ENCODE data around the gene FOXK2. TPM values are rescaled to one million over a fixed set of nuclear protein-coding genes. Genes with fewer than 3 reads are reported as not detected.
"Not testable (repeated sequence)": the region's sequence is repeated elsewhere in the genome, so short reads cannot be mapped to it uniquely, and the experiment has no call there.

FOXK2 gene
- total and polyA plus RNA-seq, 2 donors (not counting 3 experiments of a cell fraction or from before 2014, with no cell fraction given) = 33.4 to 79.3 TPM

DNA sequence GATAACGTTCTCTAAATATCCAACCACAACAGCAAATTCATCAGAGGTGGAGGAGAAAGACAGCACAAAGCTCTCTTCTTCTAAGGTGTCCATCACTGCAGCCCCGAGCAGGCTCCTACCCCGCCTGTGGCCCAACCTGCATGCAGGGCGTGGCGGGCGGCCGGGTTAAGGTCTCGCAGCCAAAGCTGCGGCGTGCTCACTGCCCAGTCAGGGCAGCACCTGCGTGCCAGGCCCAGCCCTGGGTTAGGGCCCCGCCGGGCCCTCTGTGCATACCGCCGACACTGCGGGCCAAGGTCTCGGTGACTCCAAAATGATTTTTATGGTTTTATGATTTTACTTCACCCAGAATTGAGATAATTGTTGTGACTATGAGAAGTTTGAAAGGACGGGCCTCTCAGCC lies 57.8 kb downstream of the FOXK2 start:
- intact Hi-C loops (cut with micrococcal nuclease) = no loop called here
- CTCF ChIA-PET = no interaction called here
- no peak overlapping the region for H3K27ac ChIP-seq (ENCODE audit: insufficient read depth, low read depth, low read length)
- no peak overlapping the region for H3K4me2 ChIP-seq (ENCODE audit: insufficient read depth, low read length)
- H3K27me3 ChIP-seq (ENCODE audit: control insufficient read depth in 2 of 2, insufficient read depth in 2 of 2, low read length in 2 of 2) = no peaks in the 10 kb centered on the region
- POLR2A ChIA-PET = no interaction called here
- peaks cover 4 to 25% of the 10 kb centered on the region in 2 experiments for H3K36me3 ChIP-seq (ENCODE audit: control insufficient read depth in 2 of 2, extremely low read depth in 1 of 2, insufficient read depth in 2 of 2, low read length in 2 of 2)
- no peak overlapping the region for H3K9ac ChIP-seq (replicated peaks; ENCODE audit: extremely low read depth, insufficient read depth, low read length)
- no peaks in the 10 kb centered on the region for H3K4me1 ChIP-seq (ENCODE audit: control insufficient read depth, extremely low read depth, insufficient read depth, low read length)
- no TSS peak for BruUV-seq (replicated peaks)
- H4K20me1 ChIP-seq (replicated peaks; ENCODE audit: control insufficient read depth, extremely low read depth, insufficient read depth, low read length) = no peaks in the 10 kb centered on the region
- peaks cover 7% of the 10 kb centered on the region for H3K79me2 ChIP-seq (ENCODE audit: control insufficient read depth, insufficient read depth, low read length)
- DNase-seq (ENCODE audit: low read depth, low spot score) (no peak), FAIRE-seq (no peak)
- H3K9me3 ChIP-seq (replicated peaks; ENCODE audit: control insufficient read depth, insufficient read depth, low read length) = no peaks in the 10 kb centered on the region
- no peaks in the 10 kb centered on the region for H3K9me1 ChIP-seq (replicated peaks; ENCODE audit: control insufficient read depth, extremely low read depth, insufficient read depth, low read length)
- no peak overlapping the region for H2AFZ ChIP-seq (ENCODE audit: low read depth, low read length)
- H3K4me3 ChIP-seq (replicated peaks in 1 of 3; ENCODE audit: insufficient read depth in 1 of 3, low read depth in 1 of 3, low read length in 3 of 3) = no peak overlapping the region
- dilution Hi-C loops (cut with MboI; ENCODE audit: extremely low pct_ligation_motif_present, low sequenced_read_pairs) = no loop called here
- TF ChIP-seq MYC (IDR thresholded peaks at IDR 0.05; ENCODE audit: low read depth, low read length) = no peak
- TF ChIP-seq EZH2 (IDR thresholded peaks at IDR 0.05; ENCODE audit: borderline replicate concordance, low read depth, low read length, severe bottlenecking) = no peak
- TF ChIP-seq, protein P1, sequence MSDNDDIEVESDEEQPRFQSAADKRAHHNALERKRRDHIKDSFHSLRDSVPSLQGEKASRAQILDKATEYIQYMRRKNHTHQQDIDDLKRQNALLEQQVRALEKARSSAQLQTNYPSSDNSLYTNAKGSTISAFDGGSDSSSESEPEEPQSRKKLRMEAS (IDR thresholded peaks at IDR 0.05; ENCODE audit: insufficient read depth, insufficient read length) = no peak
- TF ChIP-seq, protein P2, sequence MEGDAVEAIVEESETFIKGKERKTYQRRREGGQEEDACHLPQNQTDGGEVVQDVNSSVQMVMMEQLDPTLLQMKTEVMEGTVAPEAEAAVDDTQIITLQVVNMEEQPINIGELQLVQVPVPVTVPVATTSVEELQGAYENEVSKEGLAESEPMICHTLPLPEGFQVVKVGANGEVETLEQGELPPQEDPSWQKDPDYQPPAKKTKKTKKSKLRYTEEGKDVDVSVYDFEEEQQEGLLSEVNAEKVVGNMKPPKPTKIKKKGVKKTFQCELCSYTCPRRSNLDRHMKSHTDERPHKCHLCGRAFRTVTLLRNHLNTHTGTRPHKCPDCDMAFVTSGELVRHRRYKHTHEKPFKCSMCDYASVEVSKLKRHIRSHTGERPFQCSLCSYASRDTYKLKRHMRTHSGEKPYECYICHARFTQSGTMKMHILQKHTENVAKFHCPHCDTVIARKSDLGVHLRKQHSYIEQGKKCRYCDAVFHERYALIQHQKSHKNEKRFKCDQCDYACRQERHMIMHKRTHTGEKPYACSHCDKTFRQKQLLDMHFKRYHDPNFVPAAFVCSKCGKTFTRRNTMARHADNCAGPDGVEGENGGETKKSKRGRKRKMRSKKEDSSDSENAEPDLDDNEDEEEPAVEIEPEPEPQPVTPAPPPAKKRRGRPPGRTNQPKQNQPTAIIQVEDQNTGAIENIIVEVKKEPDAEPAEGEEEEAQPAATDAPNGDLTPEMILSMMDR (IDR thresholded peaks at IDR 0.05; ENCODE audit: extremely low read depth in 1 of 2, insufficient read depth in 1 of 2, low read depth in 1 of 2, low read length in 2 of 2) = no peak

DNA sequence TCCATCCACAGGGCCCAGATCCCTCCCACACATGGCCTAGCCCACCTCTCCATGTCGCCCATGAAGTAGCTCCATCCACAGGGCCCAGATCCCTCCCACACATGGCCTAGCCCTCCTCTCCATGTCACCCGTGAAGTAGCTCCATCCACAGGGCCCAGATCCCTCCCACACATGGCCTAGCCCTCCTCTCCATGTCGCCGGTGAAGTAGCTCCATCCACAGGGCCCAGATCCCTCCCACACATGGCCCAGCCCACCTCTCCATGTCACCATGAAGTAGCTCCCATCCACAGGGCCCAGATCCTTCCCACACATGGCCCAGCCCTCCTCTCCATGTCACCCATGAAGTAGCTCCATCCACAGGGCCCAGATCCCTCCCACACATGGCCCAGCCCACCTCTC lies 60.4 kb downstream of the FOXK2 start:
- peaks cover 10 to 21% of the 10 kb centered on the region in 2 experiments for H3K36me3 ChIP-seq (ENCODE audit: control insufficient read depth in 2 of 2, extremely low read depth in 1 of 2, insufficient read depth in 2 of 2, low read length in 2 of 2)
- H3K4me3 ChIP-seq (replicated peaks in 1 of 3; ENCODE audit: insufficient read depth in 1 of 3, low read depth in 1 of 3, low read length in 3 of 3); H4K20me1 ChIP-seq (replicated peaks; ENCODE audit: control insufficient read depth, extremely low read depth, insufficient read depth, low read length); dilution Hi-C loops (cut with MboI; ENCODE audit: extremely low pct_ligation_motif_present, low sequenced_read_pairs); FAIRE-seq; H3K27me3 ChIP-seq (ENCODE audit: control insufficient read depth in 2 of 2, insufficient read depth in 2 of 2, low read length in 2 of 2); H2AFZ ChIP-seq (ENCODE audit: low read depth, low read length); H3K9me3 ChIP-seq (replicated peaks; ENCODE audit: control insufficient read depth, insufficient read depth, low read length); DNase-seq (ENCODE audit: low read depth, low spot score); intact Hi-C loops (cut with micrococcal nuclease); CTCF ChIA-PET; H3K27ac ChIP-seq (ENCODE audit: insufficient read depth, low read depth, low read length); H3K4me2 ChIP-seq (ENCODE audit: insufficient read depth, low read length); H3K9me1 ChIP-seq (replicated peaks; ENCODE audit: control insufficient read depth, extremely low read depth, insufficient read depth, low read length); H3K9ac ChIP-seq (replicated peaks; ENCODE audit: extremely low read depth, insufficient read depth, low read length); BruUV-seq (replicated peaks); H3K4me1 ChIP-seq (ENCODE audit: control insufficient read depth, extremely low read depth, insufficient read depth, low read length); H3K79me2 ChIP-seq (ENCODE audit: control insufficient read depth, insufficient read depth, low read length); POLR2A ChIA-PET: not testable (repeated sequence)

Measured in endothelial cell of umbilical vein (primary cell).